HEK293 (cell line): ENCODE results near the gene ZKSCAN4.
A peak's percentile ranks its signal among the peaks of the same experiment; 100 is the strongest.

Experiments
- EGR2 ChIP-seq: fragments of 450-650 bp; formaldehyde crosslinking; IDR thresholded peaks from 2 replicates; pipeline ENCODE4 v1.5.1; 2016; ENCODE audit warnings: low read depth, missing biosample characterization, missing genetic modification characterization
- GLI2 ChIP-seq: fragments of 450-650 bp; formaldehyde crosslinking; IDR thresholded peaks from 2 replicates; pipeline ENCODE4; 2017; ENCODE audit warnings: missing biosample characterization, missing genetic modification characterization, low read depth, borderline replicate concordance
- GLI4 ChIP-seq: fragments of 450-650 bp; formaldehyde crosslinking; IDR thresholded peaks from 2 replicates; pipeline ENCODE4 v1.5.1; 2016; ENCODE audit warnings: missing biosample characterization, missing genetic modification characterization
- KLF9 ChIP-seq: fragments of 450-650 bp; formaldehyde crosslinking; IDR thresholded peaks from 2 replicates; pipeline ENCODE4 v1.5.1; 2016; ENCODE audit warnings: missing biosample characterization, missing genetic modification characterization, low read depth
- MEIS1 ChIP-seq: sonication (generic); formaldehyde crosslinking; IDR thresholded peaks from 2 replicates; pipeline ENCODE4 v1.8.1; 2022; ENCODE audit warnings: missing genetic modification reagents, mild to moderate bottlenecking, borderline replicate concordance
- PRDM2 ChIP-seq: fragments of 450-650 bp; formaldehyde crosslinking; IDR thresholded peaks from 2 replicates; pipeline ENCODE4 v1.5.1; 2016; ENCODE audit warnings: missing biosample characterization, missing genetic modification characterization, borderline replicate concordance
- TSHZ1 ChIP-seq: fragments of 450-650 bp; formaldehyde crosslinking; IDR thresholded peaks from 2 replicates; pipeline ENCODE4 v1.5.1; 2016; ENCODE audit warnings: missing biosample characterization, missing genetic modification characterization, borderline replicate concordance
- ZBTB21 ChIP-seq: fragments of 450-650 bp; formaldehyde crosslinking; IDR thresholded peaks from 2 replicates; pipeline ENCODE4 v1.5.1; 2017; ENCODE audit warnings: missing biosample characterization, missing genetic modification characterization
- ZBTB26 ChIP-seq: fragments of 450-650 bp; formaldehyde crosslinking; optimal IDR thresholded peaks from 2 replicates; pipeline ENCODE3; 2016; ENCODE audit warnings: missing biosample characterization, mild to moderate bottlenecking, missing genetic modification characterization
- ZFHX2 ChIP-seq: fragments of 450-650 bp; formaldehyde crosslinking; conservative IDR thresholded peaks from 2 replicates; pipeline ENCODE4 v1.5.1; 2016; ENCODE audit warnings: missing biosample characterization, missing genetic modification characterization
- ZNF121 ChIP-seq: fragments of 450-650 bp; formaldehyde crosslinking; IDR thresholded peaks from 2 replicates; pipeline ENCODE4 v1.5.1; 2016; ENCODE audit warnings: missing biosample characterization, missing genetic modification characterization
- ZNF221 ChIP-seq: fragments of 450-650 bp; formaldehyde crosslinking; IDR thresholded peaks from 2 replicates; pipeline ENCODE4 v1.5.1; 2017; ENCODE audit warnings: missing biosample characterization, missing genetic modification characterization, borderline replicate concordance
- ZNF223 ChIP-seq: fragments of 450-650 bp; formaldehyde crosslinking; IDR thresholded peaks from 2 replicates; pipeline ENCODE4 v1.5.1; 2016; ENCODE audit warnings: missing biosample characterization, missing genetic modification characterization
- ZNF266 ChIP-seq: fragments of 450-650 bp; formaldehyde crosslinking; IDR thresholded peaks from 2 replicates; pipeline ENCODE4 v1.5.1; 2016; ENCODE audit warnings: missing biosample characterization, missing genetic modification characterization, low read depth
- ZNF302 ChIP-seq: fragments of 450-650 bp; formaldehyde crosslinking; IDR thresholded peaks from 2 replicates; pipeline ENCODE4 v1.5.1; 2016; ENCODE audit warnings: missing biosample characterization, missing genetic modification characterization, low read depth
- ZNF658 ChIP-seq: fragments of 450-650 bp; formaldehyde crosslinking; IDR thresholded peaks from 2 replicates; pipeline ENCODE4; 2016; ENCODE audit warnings: missing biosample characterization, missing genetic modification characterization
- ZNF677 ChIP-seq: fragments of 450-650 bp; IDR thresholded peaks from 2 replicates; pipeline ENCODE4 v1.5.0; 2018; ENCODE audit warnings: missing biosample characterization, mild to moderate bottlenecking, missing genetic modification characterization, moderate library complexity
- ZNF76 ChIP-seq: fragments of 450-650 bp; formaldehyde crosslinking; IDR thresholded peaks from 2 replicates; pipeline ENCODE4; 2016; ENCODE audit warnings: low read depth, missing biosample characterization, missing genetic modification characterization, borderline replicate concordance
- ZNF791 ChIP-seq: fragments of 450-650 bp; formaldehyde crosslinking; IDR thresholded peaks from 2 replicates; pipeline ENCODE4 v1.5.1; 2016; ENCODE audit warnings: missing biosample characterization, missing genetic modification characterization
- ZNF830 ChIP-seq: fragments of 450-650 bp; IDR thresholded peaks from 2 replicates; pipeline ENCODE4 v1.5.0; 2018; ENCODE audit warnings: missing biosample characterization, missing genetic modification characterization, low read depth, mild to moderate bottlenecking, moderate library complexity
- ZSCAN4 ChIP-seq: fragments of 450-650 bp; formaldehyde crosslinking; IDR thresholded peaks from 2 replicates; pipeline ENCODE4 v1.5.1; 2017; ENCODE audit warnings: missing biosample characterization, missing genetic modification characterization
- TF ChIP-seq, protein P1 (sequence below): sonication (generic); formaldehyde crosslinking; IDR thresholded peaks from 2 replicates; pipeline ENCODE4 v1.8.1; 2022; ENCODE audit warnings: mild to moderate bottlenecking, moderate library complexity, missing genetic modification reagents
- TF ChIP-seq, protein P2 (sequence below): fragments of 450-650 bp; formaldehyde crosslinking; IDR thresholded peaks from 2 replicates; pipeline ENCODE4 v1.5.1; 2016; ENCODE audit warnings: missing biosample characterization, missing genetic modification characterization

ZKSCAN4 gene

GRCh38 chr6:28225056-28225834, 26.8 kb downstream of the ZKSCAN4 start, which contains the start of gene ZSCAN9 (continued):
- TF ChIP-seq PRDM2 (tag by site-specific recombination), result no peak
- TF ChIP-seq ZBTB21, result peak; percentile 36; the same call in 1 of the 2 replicates
- peak; percentile 48 for TF ChIP-seq ZFHX2
- 0 out of 2 replicates have a peak, but pooled peaks have one; percentile 27 for TF ChIP-seq ZNF76 (tag by site-specific recombination)
- TF ChIP-seq ZNF677 (tag by site-specific recombination), result no peak
- TF ChIP-seq EGR2 (tag by site-specific recombination), result no peak; the same call in none of the 2 replicates
- no peak; the same call in 1 of the 2 replicates for TF ChIP-seq ZSCAN4 (tag by site-specific recombination)
- TF ChIP-seq ZNF223 (tag by site-specific recombination), result no peak
- TF ChIP-seq TSHZ1 (tag by site-specific recombination), result no peak
- TF ChIP-seq ZNF302 (tag by site-specific recombination), result no peak
- no peak for TF ChIP-seq ZNF121
- TF ChIP-seq, protein P1, sequence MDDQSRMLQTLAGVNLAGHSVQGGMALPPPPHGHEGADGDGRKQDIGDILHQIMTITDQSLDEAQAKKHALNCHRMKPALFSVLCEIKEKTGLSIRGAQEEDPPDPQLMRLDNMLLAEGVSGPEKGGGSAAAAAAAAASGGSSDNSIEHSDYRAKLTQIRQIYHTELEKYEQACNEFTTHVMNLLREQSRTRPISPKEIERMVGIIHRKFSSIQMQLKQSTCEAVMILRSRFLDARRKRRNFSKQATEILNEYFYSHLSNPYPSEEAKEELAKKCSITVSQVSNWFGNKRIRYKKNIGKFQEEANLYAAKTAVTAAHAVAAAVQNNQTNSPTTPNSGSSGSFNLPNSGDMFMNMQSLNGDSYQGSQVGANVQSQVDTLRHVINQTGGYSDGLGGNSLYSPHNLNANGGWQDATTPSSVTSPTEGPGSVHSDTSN, result 0 out of 2 replicates have a peak, but pooled peaks have one; percentile 51
- peak; percentile 93 for TF ChIP-seq KLF9
- no peak for TF ChIP-seq GLI2 (tag by site-specific recombination)
- no peak for TF ChIP-seq ZNF830 (tag by site-specific recombination)
- TF ChIP-seq ZNF221 (tag by site-specific recombination), result no peak
- TF ChIP-seq ZNF266 (tag by site-specific recombination), result no peak
- no peak for TF ChIP-seq ZNF658 (tag by site-specific recombination)
- peak; percentile 83 for TF ChIP-seq ZBTB26
- no peak for TF ChIP-seq GLI4 (tag by site-specific recombination)
- no peak for TF ChIP-seq MEIS1 (CRISPR knock-in tag)
- TF ChIP-seq, protein P2, sequence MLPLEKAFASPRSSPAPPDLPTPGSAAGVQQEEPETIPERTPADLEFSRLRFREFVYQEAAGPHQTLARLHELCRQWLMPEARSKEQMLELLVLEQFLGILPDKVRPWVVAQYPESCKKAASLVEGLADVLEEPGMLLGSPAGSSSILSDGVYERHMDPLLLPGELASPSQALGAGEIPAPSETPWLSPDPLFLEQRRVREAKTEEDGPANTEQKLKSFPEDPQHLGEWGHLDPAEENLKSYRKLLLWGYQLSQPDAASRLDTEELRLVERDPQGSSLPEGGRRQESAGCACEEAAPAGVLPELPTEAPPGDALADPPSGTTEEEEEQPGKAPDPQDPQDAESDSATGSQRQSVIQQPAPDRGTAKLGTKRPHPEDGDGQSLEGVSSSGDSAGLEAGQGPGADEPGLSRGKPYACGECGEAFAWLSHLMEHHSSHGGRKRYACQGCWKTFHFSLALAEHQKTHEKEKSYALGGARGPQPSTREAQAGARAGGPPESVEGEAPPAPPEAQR (tag by site-specific recombination), result no peak
- TF ChIP-seq ZNF791, result no peak
